CD4-positive, alpha-beta T cell treated with Interleukin-6 at 100 ng/mL for 8 hours (primary cell): Measurements from ENCODE around the gene RNASE4.
"Not testable (repeated sequence)": the region's sequence is repeated elsewhere in the genome, so short reads cannot be mapped to it uniquely, and the experiment has no call there.

Experiments used
- DNase-seq: peaks from one replicate; pipeline ENCODE4 v3.0.0-alpha.2; 2020; ENCODE audit warnings: mixed read lengths, low spot score

RNASE4 gene

GRCh38 chr14:20698934-20699333 is 14.6 kb downstream of the RNASE4 start:
- no peak for DNase-seq

GRCh38 chr14:20699931-20700330 is 15.6 kb downstream of the RNASE4 start:
- DNase-seq: no peak

- not testable (repeated sequence) for DNase-seq
Observed at GRCh38 chr14:20700965-20701364, 16.6 kb downstream of the RNASE4 start.

GRCh38 chr14:20706657-20707355 is 22.4 kb downstream of the RNASE4 start:
- DNase-seq: no peak

- DNase-seq: no peak
Observed at GRCh38 chr14:20707622-20708021, 23.3 kb downstream of the RNASE4 start.

GRCh38 chr14:20711261-20711660 is 26.9 kb downstream of the RNASE4 start:
- no peak for DNase-seq

- DNase-seq: no peak
Observed at GRCh38 chr14:20711685-20712084, 27.3 kb downstream of the RNASE4 start.

- no peak for DNase-seq
Observed at GRCh38 chr14:20712904-20713303, 28.5 kb downstream of the RNASE4 start.

GRCh38 chr14:20714593-20715250 is 30.4 kb downstream of the RNASE4 start:
- no peak for DNase-seq

- DNase-seq: no peak
Observed at GRCh38 chr14:20719777-20720176, 35.4 kb downstream of the RNASE4 start.

GRCh38 chr14:20720741-20721140 is 36.4 kb downstream of the RNASE4 start:
- DNase-seq: no peak

GRCh38 chr14:20722016-20722415 is 37.7 kb downstream of the RNASE4 start:
- no peak for DNase-seq

GRCh38 chr14:20723488-20723887 is 39.1 kb downstream of the RNASE4 start:
- DNase-seq: no peak

- DNase-seq: not testable (repeated sequence)
Observed at GRCh38 chr14:20726121-20726520, 41.8 kb downstream of the RNASE4 start.

GRCh38 chr14:20726531-20726930 is 42.2 kb downstream of the RNASE4 start:
- no peak for DNase-seq

GRCh38 chr14:20730891-20731290 is 46.5 kb downstream of the RNASE4 start:
- DNase-seq: no peak

GRCh38 chr14:20732477-20732876 is 48.1 kb downstream of the RNASE4 start:
- no peak for DNase-seq

- DNase-seq: no peak
Observed at GRCh38 chr14:20732979-20733635, 48.7 kb downstream of the RNASE4 start.

- DNase-seq: no peak
Observed at GRCh38 chr14:20733684-20734429, 49.5 kb downstream of the RNASE4 start.

- DNase-seq: no peak
Observed at GRCh38 chr14:20734430-20734806, 50.1 kb downstream of the RNASE4 start.

GRCh38 chr14:20738292-20738691 is 53.9 kb downstream of the RNASE4 start:
- not testable (repeated sequence) for DNase-seq

- DNase-seq: no peak
Observed at GRCh38 chr14:20742132-20742531, 57.8 kb downstream of the RNASE4 start.

- DNase-seq: no peak
Observed at GRCh38 chr14:20743556-20743955, 59.2 kb downstream of the RNASE4 start.
